ENCODE measurements around the gene DIP2B. TPM values are rescaled to one million over a fixed set of nuclear protein-coding genes. Genes with fewer than 3 reads are reported as not detected.
A peak's percentile ranks its signal among the peaks of the same experiment; 100 is the strongest.

Gene DIP2B
- total and polyA plus RNA-seq, 2 donors from 2014 or later: 4.6 to 23.3 TPM

- intact Hi-C loops (cut with DNase I): no loop called here
- H3K27me3 ChIP-seq (ENCODE audit: control insufficient read depth, insufficient read depth, low read length): no peaks in the 10 kb centered on the region
- no peak overlapping the region for H3K27ac ChIP-seq (ENCODE audit: low read depth in 2 of 2, low read length in 2 of 2)
- no peaks in the 10 kb centered on the region for H3K9me3 ChIP-seq (ENCODE audit: control insufficient read depth in 2 of 3, insufficient read depth in 1 of 3, low read length in 3 of 3)
- H3K4me3 ChIP-seq (ENCODE audit: low read length in 3 of 3): no peak overlapping the region
- no peaks in the 10 kb centered on the region for H3K36me3 ChIP-seq (ENCODE audit: control insufficient read depth in 2 of 3, insufficient read depth in 3 of 3, low read length in 3 of 3)
- FAIRE-seq: no peak
- no peak for DNase-seq
- no peak for TF ChIP-seq CTCF (IDR thresholded peaks at IDR 0.05; ENCODE audit: borderline replicate concordance, extremely low read depth, insufficient read depth)
- H3K4me1 ChIP-seq (ENCODE audit: control insufficient read depth in 2 of 3, insufficient read depth in 2 of 3, low read depth in 1 of 3, low read length in 3 of 3): peaks cover 0 to 5% (median 3%) of the 10 kb centered on the region in 3 donors
- no peak overlapping the region for H3K9ac ChIP-seq (ENCODE audit: low read length in 3 of 3)
Observed at GRCh38 chr12:50599366-50600095, 94.7 kb downstream of the DIP2B start.

GRCh38 chr12:50600364-50600763, 95.6 kb downstream of the DIP2B start:
- Histone ChIP-seq H3K9me3 (ENCODE audit: control insufficient read depth in 2 of 3, insufficient read depth in 1 of 3, low read length in 3 of 3) (no peaks in the 10 kb centered on the region), H3K27me3 (ENCODE audit: control insufficient read depth, insufficient read depth, low read length) (no peaks in the 10 kb centered on the region), H3K27ac (ENCODE audit: low read depth in 2 of 2, low read length in 2 of 2) (no peak overlapping the region), H3K9ac (ENCODE audit: low read length in 3 of 3) (no peak overlapping the region), H3K4me1 (ENCODE audit: control insufficient read depth in 2 of 3, insufficient read depth in 2 of 3, low read depth in 1 of 3, low read length in 3 of 3) (peaks cover 0 to 5% (median 3%) of the 10 kb centered on the region in 3 donors), H3K36me3 (ENCODE audit: control insufficient read depth in 2 of 3, insufficient read depth in 3 of 3, low read length in 3 of 3) (no peaks in the 10 kb centered on the region), H3K4me3 (ENCODE audit: low read length in 3 of 3) (no peak overlapping the region)
- intact Hi-C loops (cut with DNase I): no loop called here
- TF ChIP-seq CTCF (IDR thresholded peaks at IDR 0.05; ENCODE audit: borderline replicate concordance, extremely low read depth, insufficient read depth): no peak
- DNase-seq (no peak), FAIRE-seq (no peak)

GRCh38 chr12:50603817-50604639, 99.2 kb downstream of the DIP2B start:
- Histone ChIP-seq H3K36me3 (ENCODE audit: control insufficient read depth in 2 of 3, insufficient read depth in 3 of 3, low read length in 3 of 3) (no peaks in the 10 kb centered on the region), H3K9ac (ENCODE audit: low read length in 3 of 3) (no peak overlapping the region), H3K4me3 (ENCODE audit: low read length in 3 of 3) (no peak overlapping the region), H3K27ac (ENCODE audit: low read depth in 2 of 2, low read length in 2 of 2) (no peak overlapping the region), H3K4me1 (ENCODE audit: control insufficient read depth in 2 of 3, insufficient read depth in 2 of 3, low read depth in 1 of 3, low read length in 3 of 3) (peaks cover 0 to 9% (median 0%) of the 10 kb centered on the region in 3 donors), H3K27me3 (ENCODE audit: control insufficient read depth, insufficient read depth, low read length) (no peaks in the 10 kb centered on the region), H3K9me3 (ENCODE audit: control insufficient read depth in 2 of 3, insufficient read depth in 1 of 3, low read length in 3 of 3) (no peaks in the 10 kb centered on the region)
- intact Hi-C loops (cut with DNase I): no loop called here
- TF ChIP-seq CTCF (IDR thresholded peaks at IDR 0.05; ENCODE audit: borderline replicate concordance, extremely low read depth, insufficient read depth): no peak
- peak in 1 of 5 donors; percentile 17 for DNase-seq
- FAIRE-seq: no peak
